Panc1 (cell line): ENCODE measurements around the gene NALCN.

Source experiments
- POLR2AphosphoS5 ChIP-seq: IDR thresholded peaks from 2 replicates; pipeline ENCODE4 v1.6.1; 2012; ENCODE audit warnings: mild to moderate bottlenecking, low read depth, low read length, moderate library complexity
- TF ChIP-seq, protein P1 (sequence below): fragments of 450-650 bp; IDR thresholded peaks from 2 replicates; pipeline ENCODE4 v1.5.1; 2017; ENCODE audit warnings: mild to moderate bottlenecking

- TF ChIP-seq, protein P1, sequence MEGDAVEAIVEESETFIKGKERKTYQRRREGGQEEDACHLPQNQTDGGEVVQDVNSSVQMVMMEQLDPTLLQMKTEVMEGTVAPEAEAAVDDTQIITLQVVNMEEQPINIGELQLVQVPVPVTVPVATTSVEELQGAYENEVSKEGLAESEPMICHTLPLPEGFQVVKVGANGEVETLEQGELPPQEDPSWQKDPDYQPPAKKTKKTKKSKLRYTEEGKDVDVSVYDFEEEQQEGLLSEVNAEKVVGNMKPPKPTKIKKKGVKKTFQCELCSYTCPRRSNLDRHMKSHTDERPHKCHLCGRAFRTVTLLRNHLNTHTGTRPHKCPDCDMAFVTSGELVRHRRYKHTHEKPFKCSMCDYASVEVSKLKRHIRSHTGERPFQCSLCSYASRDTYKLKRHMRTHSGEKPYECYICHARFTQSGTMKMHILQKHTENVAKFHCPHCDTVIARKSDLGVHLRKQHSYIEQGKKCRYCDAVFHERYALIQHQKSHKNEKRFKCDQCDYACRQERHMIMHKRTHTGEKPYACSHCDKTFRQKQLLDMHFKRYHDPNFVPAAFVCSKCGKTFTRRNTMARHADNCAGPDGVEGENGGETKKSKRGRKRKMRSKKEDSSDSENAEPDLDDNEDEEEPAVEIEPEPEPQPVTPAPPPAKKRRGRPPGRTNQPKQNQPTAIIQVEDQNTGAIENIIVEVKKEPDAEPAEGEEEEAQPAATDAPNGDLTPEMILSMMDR = no peak
- TF ChIP-seq POLR2AphosphoS5 = no peak
These were observed 304.4 kb downstream of the NALCN start for GRCh38 chr13:101111894-101112293.
